NCI-H524 (cell line): ENCODE data around the gene MRPL11.
"Not testable (repeated sequence)": the region's sequence is repeated elsewhere in the genome, so short reads cannot be mapped to it uniquely, and the experiment has no call there.

Experiments
- DNase-seq, 2 experiments: peaks; one replicate each; lab custom pipeline; 2025; lab: John Stamatoyannopoulos, UW

MRPL11 gene

DNA sequence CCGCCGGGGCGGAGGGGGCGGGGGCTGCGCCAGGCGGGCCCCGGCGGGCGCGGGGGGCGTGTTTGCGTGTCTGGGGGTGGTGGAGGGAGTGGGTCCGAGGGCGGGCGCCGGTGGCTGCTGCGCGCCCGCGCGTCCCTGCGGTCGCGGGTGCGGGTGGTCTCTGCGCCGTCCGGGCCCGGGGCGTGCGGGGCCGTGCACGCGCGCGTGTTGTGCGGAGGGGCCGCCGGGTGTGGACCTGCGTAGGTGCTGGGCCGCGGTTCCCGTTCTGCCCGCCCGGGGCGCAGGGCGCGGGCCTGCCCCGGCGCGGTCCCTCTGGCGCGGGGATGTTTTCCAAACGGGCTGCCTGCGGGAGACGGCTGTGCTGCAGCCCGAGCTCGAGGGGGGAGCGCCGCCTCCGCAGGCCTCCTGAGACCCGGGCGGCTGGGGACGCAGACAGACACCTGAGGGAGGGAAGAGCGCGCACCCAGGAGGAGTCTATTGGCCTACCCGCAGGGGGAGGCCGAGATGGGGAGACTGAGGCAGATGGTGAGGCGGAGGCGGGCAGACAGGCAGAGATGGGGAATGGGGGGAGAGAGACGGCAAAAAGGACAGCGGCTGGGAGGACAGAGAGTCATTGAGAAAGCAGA is 28.5 kb upstream of the MRPL11 start:
- DNase-seq: no peak

DNA sequence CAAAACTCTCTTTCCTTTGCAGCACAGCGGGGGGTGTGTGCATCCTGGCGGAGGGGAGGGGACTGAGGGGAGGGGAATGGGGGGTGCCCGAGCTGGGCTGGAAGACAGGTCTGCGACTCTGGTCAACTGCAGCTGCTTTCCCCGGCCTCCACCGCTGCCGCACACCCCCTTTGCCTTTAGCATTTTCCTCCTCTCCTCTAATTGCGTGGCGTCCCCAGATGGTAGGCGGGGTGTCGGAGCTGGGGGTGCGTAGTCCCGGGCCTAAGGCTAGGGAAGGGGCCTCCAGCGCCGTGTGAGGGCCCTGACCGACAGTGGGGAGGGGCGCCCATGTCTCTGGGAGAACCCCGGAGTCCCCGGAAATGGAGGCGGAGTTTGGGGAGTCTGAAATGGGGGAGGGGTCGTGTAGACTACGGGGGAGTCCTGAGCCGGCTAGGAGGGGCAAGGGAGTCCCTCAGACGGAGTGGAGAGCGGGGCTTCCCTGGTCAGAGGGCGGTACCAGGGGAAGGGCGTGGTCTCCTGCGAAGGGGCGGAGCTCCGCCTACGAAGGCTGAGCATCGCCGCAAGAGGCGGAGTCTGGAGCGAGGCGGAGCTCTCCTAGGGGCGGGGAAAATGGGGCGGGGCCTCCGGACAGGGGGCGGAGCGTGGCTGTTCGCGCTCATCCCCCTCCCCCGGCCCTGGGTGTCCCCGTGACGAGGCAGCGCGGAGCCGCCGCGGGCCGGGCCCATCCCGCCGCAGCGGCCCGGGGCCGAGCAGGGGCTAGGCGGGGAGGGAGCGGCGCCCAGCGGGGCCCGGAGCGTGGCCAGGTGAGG is 27.8 kb upstream of the MRPL11 start, which contains the start of gene PELI3:
Gene PELI3 (plus strand): TSS at position 681 of the 809 bp plus-strand sequence. CDS start 1,224 bp downstream, outside the sequence.
- DNase-seq: peak; percentile 67 to 87

DNA sequence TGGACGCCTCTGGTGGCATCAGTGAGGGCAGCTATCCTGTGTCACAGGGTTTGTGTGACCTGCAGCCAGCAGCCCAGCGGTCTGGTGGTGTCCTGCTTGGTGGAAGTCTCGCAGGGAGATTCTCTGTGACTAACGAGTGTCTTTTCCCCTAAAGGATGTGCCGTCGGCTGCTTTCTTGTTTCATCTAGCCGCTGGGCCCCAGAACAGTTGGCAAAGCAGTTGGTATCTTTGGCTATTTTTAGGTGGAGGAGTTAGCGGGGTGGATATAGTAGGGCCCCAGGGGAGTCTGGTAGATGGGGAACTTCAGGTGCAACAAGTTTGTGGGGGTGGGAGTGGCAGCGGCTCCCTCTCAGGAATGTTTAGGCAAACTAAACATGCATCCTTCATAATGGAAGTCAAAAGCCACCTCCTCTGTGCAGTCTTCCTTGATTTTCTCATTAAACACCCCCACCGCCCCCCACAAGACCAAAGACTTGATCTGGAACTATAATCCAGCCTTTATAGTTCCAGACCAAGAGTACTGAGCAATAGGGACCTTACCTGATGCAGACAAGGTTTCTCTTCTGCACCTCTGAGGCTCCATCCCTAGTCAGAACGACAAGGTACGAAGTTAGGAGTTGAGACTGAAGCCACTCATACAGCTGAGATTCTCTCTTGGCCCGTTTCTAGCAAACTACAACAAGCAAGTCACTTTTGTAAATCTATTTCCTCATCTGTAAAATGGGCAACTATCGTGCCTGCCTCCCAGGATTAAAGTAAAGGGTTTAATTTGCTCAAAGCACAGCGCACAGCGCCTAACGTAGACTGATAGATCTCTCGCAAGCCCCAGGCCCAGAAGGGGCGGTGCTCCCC is 27.0 kb upstream of the MRPL11 start:
- no peak for DNase-seq

DNA sequence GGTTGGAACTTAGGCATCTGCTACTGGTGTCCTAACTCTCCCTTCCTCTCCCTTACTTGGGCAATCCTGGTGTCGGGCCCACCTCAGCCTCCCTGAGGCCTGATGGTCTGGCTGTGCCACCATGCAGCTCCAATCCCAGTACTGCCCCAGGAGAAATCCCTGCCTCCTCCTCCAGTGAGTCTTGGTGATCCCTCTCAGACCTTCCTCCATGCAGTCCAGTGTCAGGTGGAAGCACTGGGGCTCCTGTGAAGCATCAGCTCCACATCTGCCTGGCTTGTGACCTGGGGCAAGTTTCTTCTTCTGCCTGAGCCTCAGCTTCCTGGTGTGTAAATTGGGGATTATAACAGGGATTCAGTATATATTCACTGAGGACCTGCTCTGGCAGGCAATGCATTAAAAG is 26.3 kb upstream of the MRPL11 start:
- no peak for DNase-seq

DNA sequence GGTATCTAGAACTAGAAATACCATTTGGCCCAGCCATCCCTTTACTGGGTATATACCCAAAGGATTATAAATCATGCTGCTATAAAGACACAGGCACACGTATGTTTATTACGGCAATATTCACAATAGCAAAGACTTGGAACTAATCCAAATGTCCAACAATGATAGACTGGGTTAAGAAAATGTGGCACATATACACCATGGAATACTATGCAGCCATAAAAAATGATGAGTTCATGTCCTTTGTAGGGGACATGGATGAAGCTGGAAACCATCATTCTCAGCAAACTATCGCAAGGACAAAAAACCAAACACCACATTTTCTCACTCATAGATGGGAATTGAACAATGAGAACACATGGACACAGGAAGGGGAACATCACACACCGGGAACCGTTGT is 25.5 kb upstream of the MRPL11 start:
- DNase-seq: not testable (repeated sequence)

DNA sequence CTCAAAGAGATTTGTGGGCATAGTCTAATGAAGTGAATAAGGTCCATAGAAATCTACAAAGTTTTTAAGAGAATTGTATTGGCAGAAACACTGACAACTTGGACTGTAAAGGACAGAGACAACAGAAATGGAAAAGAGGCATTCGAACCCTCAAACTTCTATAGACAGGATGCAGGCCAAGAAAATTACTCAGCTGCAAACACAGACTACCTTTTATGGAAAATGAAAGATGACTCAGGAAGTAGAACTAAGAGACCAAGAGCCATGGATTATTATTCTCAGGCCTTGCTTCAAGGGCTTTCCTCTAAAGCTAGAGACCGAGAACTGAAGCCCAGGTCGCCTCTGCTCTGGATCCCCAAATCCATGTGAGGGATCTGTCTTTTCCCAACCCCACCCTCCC is 24.3 kb upstream of the MRPL11 start:
- DNase-seq: no peak

DNA sequence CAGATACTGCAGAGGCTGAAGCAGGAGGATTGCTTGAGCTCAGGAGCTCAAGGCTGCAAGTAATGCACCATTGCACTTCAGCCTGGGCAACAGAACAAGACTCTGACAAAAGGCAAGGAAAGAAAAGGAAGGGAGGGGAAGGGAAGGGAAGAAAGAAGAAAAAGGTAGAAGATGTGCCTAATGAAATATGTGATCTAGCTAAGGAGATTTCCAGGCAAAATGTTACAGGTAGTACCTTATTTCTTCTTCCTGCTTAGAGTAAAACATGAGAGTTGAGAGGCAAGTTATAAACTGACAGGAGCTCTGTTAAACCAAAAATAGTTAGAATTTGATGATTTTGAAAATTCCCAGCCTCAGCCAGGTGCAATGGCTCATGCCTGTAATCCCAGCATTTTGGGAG is 23.4 kb upstream of the MRPL11 start:
- DNase-seq: no peak

DNA sequence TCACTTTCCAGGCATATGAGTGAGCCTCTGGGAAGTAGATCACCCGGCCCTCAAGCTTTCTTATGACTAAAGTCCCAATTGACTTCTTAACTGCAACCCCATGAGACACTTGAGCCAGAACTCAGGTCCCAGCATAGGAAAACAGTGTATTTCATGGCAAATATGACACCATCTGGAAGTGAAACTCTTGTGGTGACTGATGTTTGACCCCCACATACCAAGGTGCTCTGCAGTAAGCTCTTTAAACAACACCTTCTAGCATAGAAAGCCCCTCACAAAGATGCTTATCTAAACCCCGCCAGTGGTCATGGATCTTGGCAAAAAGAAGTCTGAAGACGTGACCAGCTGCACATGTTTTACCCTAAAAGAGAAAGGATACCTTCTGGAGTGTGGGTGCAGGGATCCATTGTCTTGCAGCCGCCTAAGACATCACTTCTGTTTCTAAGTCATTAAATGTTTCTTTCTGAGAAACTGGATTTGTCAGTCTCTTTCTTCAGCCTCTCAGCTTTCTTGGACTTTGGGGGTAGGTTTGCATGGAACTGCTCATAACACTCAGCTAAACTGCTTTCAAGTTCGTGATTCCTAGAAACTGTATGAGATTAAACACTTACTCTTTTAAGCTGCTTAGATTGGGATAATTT is 20.6 kb upstream of the MRPL11 start:
- DNase-seq: peak; percentile 71 to 91

DNA sequence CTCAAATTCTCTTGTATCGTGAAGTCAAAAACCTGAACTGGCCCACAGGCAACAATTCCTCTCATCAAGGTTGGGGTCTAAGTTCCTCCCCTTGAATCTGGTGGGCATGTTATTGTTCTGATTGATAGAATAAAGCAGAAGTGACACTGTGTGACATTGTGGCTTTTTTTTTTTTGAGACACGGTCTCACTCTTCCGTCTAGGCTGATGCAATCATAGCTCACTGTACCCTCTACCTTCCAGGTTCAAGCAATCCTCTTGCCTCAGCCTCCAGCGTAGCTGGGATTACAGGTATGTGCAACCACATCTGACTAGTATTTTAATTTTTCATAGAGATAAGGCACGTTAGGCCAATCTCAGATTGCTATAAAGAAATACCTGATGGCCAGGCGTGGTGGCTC is 19.2 kb upstream of the MRPL11 start:
- DNase-seq: no peak

DNA sequence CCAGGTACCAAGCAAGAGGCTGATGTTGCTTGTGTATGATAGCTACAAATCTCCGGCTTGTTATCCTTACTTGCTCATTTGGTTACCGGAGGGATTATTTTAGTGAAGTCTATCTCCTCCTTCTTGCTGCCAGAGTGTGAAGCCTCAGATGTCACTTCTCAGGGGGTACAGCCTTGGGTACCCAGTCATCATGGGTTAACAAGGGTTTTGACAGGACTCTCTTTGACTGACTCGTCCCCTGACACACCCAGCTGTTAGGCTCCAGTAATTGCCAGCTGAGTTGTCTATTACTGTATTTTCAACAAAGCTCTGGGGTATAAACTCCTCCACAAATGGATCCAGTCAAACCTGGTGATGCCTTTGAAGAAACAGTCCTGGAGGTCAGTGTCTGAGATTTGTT is 16.2 kb upstream of the MRPL11 start:
- no peak for DNase-seq

DNA sequence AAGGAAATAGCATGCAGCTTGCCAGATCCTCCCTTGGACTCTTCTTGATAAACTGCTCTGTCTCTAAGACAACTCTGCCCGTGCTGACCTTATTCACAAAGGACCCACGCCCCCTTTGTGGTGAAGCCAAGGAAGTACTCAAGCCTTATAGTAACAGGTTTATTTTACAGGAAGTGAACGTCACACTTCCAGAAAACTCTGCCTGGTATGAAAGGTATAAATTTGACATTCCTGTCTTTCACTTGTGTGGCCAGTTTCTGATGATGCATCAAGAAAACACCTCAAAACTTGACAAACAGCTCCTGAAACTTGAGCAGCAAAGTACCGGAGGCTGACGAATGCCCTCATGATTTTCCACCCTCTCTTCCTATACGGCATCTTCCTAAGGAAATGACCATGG is 15.6 kb upstream of the MRPL11 start:
- no peak for DNase-seq

DNA sequence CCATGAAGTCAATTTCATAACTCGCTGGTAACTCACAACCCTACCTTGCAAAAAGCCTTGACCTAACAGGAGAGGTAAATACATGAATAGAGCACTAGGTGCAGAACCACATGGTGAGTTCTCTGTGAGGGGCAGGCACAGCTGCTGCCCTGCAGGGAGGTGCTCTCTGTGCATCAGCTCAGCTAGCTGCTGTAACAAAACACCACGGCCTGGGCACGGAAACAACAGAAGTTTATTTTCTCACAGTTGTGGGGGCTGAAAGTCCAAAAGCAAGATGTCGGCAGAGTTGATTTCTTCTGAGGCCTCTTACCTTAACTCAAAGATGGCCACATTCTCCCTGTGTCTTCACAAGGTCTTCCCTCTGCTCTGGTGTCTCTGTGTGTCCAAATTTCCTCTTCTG is 13.0 kb upstream of the MRPL11 start:
- no peak for DNase-seq

DNA sequence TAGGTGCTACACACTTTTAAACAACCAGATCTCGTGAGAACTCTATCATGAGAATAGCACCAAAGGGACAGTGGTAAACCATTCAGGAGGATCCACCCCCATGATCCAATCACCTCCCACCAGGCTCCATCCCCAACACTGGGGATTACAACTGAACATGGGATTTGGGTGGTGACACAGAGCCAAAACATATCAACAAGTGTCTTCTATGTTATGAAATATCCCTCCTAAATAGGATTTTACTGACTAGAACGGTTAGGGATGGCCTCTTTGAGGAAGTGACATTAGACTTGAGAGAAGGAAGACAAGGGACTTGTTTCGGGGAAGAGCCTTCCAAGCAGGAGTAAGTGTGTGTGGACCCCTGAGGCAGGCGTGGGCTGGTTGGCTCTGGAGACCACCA is 11.9 kb upstream of the MRPL11 start:
- DNase-seq: no peak

DNA sequence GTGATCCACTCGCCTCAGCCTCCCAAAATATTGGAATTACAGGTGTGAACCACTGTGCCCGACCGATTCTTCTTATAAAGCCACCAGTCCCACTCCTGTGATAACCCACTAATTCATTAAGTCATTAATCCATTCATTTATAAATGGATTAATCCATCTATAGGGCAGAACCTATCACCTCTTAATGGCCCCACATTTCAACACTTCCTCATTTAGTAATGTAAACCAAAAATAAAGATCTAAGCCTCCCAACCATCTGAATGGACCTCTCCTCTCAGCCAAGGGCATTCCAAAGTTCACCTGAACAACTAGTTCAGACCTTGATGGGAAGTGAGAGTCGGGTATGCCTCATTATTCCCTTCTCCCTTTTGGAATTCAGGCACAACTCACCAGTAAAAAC is 9.9 kb upstream of the MRPL11 start:
- DNase-seq: no peak

DNA sequence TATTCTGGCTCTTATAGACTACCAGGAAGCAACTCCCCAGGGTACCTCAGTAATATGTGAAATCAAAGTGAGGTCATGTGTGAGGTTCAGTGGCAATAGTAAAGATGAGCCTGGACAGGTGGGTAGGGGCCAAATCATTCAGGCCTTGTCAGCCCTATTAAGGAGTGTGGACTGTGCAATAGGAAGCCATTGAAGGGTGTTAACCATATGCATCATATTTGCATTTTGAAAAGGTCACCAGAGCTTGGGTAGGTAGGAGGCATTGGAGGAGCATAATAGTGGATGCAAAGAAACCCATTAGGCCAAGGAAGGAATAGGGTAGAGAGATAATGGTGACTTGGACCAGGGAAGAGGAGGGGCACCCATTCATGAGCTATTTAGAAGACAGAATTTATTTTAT is 8.4 kb upstream of the MRPL11 start:
- DNase-seq: no peak

DNA sequence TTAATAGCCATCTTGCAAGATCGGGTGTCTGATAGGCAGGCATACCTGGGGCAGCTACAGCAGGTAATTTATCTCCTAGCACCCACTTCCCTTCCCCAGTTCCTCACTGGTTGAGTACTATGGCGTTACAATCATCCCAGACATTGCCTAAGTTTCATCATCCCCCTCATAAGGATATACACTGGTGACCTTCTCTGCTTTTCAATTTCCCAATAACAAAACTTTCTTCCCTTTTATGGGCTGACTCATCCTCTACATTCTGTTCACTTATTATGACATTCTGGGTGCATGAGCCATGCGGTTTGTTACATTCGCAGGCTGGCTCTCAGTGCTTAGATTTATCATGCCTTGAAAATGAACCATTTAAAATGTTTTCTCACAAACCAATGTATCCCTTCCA is 5.0 kb upstream of the MRPL11 start:
- no peak for DNase-seq

DNA sequence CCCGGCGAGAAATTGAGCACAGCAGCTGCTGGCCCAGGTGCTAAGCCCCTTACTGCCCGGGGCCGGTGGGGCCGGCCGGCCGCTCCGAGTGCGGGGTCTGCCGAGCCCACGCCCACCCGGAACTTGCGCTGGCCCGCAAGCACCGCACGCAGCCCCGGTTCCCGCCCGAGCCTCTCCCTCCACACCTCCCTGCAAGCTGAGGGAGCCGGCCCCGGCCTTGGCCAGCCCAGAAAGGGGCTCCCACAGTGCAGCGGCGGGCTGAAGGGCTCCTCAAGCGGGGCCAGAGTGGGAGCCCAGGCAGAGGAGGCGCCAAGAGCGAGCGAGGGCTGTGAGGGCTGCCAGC is 2.3 kb upstream of the MRPL11 start:
- DNase-seq: not testable (repeated sequence)

DNA sequence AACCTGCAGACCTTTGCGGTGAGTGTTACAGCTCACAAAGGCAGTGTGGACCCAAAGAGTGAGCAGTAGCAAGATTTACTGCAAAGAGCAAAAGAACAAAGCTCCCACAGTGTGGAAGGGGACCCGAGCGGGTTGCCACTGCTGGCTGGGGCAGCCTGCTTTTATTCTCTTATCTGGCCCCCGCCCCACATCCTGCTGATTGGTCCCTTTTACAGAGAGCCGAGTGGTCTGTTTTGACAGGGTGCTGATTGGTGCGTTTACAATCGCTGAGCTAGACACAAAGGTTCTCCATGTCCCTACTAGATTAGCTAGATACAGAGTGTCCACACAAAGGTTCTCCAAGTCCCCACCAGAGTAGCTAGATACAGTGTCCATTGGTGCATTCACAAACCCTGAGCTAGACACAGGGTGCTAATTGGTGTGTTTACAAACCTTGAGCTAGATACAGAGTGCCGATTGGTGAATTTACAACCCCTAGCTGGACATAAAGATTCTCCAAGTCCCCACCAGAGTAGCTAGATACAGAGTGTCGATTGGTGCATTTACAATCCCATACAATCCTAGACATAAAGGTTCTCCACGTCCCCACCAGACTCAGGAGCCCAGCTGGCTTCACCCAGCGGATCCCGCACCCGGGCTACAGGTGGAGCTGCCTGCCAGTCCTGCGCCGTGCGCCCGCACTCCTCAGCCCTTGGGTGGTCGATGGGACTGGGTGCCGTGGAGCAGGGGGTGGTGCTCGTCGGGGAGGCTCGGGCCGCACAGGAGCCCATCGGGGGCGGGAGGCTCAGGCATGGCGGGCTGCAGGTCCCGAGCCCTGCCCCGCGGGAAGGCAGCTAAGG is 1.7 kb upstream of the MRPL11 start:
- DNase-seq: not testable (repeated sequence)

DNA sequence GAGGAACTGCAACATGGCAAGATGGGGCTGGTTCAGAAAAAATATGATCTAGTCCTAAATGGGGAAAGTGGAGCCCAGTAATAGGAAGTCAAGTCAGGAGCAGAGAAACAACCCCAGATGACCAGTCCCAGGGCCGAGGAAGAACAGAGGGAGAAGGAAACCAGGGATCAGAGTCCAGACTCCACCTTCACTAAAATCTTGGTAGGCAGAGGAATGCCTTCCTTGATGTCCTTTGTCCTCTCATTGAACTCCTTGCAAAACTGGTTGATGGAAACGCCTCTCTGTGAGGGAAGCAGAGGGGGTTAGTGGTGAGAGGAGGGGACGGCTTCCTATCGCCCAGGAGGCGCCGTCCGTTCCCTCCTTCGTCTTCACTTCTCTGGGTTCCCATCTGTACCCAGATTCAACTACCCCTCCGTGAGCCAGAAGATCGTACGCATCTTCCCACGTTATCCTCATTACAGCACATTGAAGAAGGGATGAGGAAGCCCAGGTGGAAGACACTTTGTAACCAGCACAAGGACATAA is 607 bp downstream of the MRPL11 start:
- DNase-seq: no peak

DNA sequence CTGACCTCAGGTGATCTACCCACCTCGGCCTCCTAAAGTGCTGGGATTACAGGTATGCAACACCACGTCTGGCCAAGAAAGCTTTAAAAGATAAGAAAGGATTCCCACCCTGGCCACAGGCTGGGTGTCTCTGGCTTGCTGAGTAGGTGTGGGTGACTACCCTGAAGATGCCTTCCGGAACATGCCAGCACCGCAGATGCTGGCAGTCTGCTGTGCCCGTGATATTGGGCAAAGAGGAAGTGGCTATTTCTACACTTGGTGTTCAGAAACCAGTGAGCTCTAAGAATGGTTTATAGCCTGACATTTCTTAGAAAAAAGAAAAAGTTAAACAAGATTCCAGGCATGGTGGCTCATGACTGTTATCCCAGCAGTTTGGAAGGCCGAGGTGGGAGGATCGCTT is 6.1 kb downstream of the MRPL11 start:
- DNase-seq: no peak

DNA sequence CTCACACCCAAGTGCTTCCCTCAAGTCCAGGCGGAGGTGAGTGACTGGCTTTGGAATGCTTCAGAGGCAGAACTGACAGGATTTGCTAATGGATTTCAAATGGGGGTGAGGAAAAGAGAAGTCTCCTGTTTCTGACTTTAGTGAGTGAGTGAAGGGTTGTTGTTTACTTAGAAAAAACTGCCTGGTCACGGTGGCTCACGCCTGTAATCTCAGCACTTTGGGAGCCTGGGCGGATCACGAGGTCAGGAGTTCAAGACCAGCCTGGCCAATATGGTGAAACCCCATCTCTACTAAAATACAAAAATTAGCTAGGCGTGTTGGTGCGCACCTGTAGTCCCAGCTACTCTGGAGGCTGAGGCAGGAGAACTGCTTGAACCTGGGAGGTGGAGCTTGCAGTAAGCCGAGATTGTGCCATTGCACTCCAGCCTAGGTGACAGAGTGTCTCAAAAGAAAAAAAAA is 6.7 kb downstream of the MRPL11 start:
- not testable (repeated sequence) for DNase-seq
